Heart left ventricle (tissue), 13 donors: ENCODE measurements around the gene LHX6.

Source experiments
- CTCF ChIP-seq, 12 donors: fragments of 200-600 bp; sonication (generic) in 4 of 12; IDR thresholded peaks; one replicate each; pipeline versions ENCODE4 v1.5.0 to v1.8.0; 2018 to 2022; ENCODE audit warnings: antibody characterized with exemption in 12 of 12, mild to moderate bottlenecking in 5 of 12
- POLR2A ChIP-seq, 2 donors: fragments of 450-650 bp; IDR thresholded peaks; one replicate each; pipeline ENCODE4 v1.6.1; 2017; ENCODE audit warnings: antibody characterized with exemption in 2 of 2, mild to moderate bottlenecking in 2 of 2, moderate library complexity in 2 of 2
- donor health status: ischemic (EF 13 %, LVEDD 7.1; RV severe dilation, severe dysfunction).
- donor health status: DM: no; HTN: yes; CAD: no.
- donor health status: DM: no; HTN: no; CAD: no.
- donor health status: ischemic (EF 25% LVEDD 6.9; RV normal size, moderate dysfunction).
- donor health status: ischemic (EF 25% LVEDD 5.7; RV mildly dilated, moderate dysfunction).
- donor health status: ischemic (EF 35%, LVEDD 5.7; RV mildly dilated, moderate dysfunction).
- donor health status: nonischemic (EF 11% LVEDD 7.7; RV severe dilation, severe dysfunction).
- donor health status: DM: yes; HTN: yes; CAD: no.
- donor health status: PGD.
- donor health status: ischemic (EF 29% LVEDD 5.4; RV normal size, mild dysfunction).
- donor health status: nonischemic (EF 23%, LVEDD 6.1; RV moderate dilation, normal function).

GRCh38 chr9:122265149-122265915, 36.6 kb upstream of the LHX6 start:
- TF ChIP-seq POLR2A (IDR thresholded peaks at IDR 0.05), result no peak
- TF ChIP-seq CTCF (IDR thresholded peaks at IDR 0.05), result peak in 1 of 12 donors; percentile 10
